GM12891 (cell line): ENCODE data around the gene CTNNA3.

ENCODE experiments used
- POLR2A ChIP-seq: IDR thresholded peaks from 2 replicates; pipeline ENCODE4 v1.6.1; 2011; ENCODE audit warnings: low read depth, low read length, control low read depth
- POLR2AphosphoS5 ChIP-seq: IDR thresholded peaks from 2 replicates; pipeline ENCODE4 v1.6.1; 2011; ENCODE audit warnings: low read depth, low read length, control low read depth
- TAF1 ChIP-seq: IDR thresholded peaks from 2 replicates; pipeline ENCODE4 v1.6.1; 2011; ENCODE audit warnings: low read depth, low read length, control low read depth

GRCh38 chr10:66538371-66538770 is 1157.6 kb downstream of the CTNNA3 start:
- TF ChIP-seq POLR2A (no peak), POLR2AphosphoS5 (no peak), TAF1 (no peak)
